Endothelial cell of umbilical vein (primary cell): Measurements from ENCODE around the gene CHD9NB. TPM values are rescaled to one million over a fixed set of nuclear protein-coding genes. Genes with fewer than 3 reads are reported as not detected.

ENCODE experiments used
- BruUV-seq: library from RNA; stranded (reverse); fragments of 400-500 nt; replicated peaks from 2 replicates; lab custom pipeline; 2021; lab: Mats Ljungman, UMichigan
- CTCF ChIA-PET: fragments of 300-600, 350-600 bp; sonication (Branson Sonifier 250); formaldehyde crosslinking; loops from one replicate; lab custom pipeline; 2021; ENCODE audit warnings: antibody characterized with exemption, inconsistent platforms; lab: Charles Lee
- POLR2A ChIA-PET: fragments of 300-600, 350-600 bp; sonication (Branson Sonifier 250); formaldehyde crosslinking; loops from one replicate; lab custom pipeline; 2021; ENCODE audit warnings: antibody characterized with exemption, inconsistent platforms; lab: Charles Lee
- DNase-seq: peaks from one replicate; pipeline ENCODE4 v3.0.0-alpha.2; 2011; ENCODE audit warnings: low read depth, low spot score
- FAIRE-seq: peaks from 2 replicates; lab custom pipeline; 2011; peaks lifted over from hg19 to GRCh38; lab: Jason Lieb, UNC
- H2AFZ ChIP-seq: 2 replicates; pipeline ENCODE4 v1.6.0; 2012; ENCODE audit warnings: low read depth, low read length, control low read depth, inconsistent platforms
- H3K27ac ChIP-seq: 2 replicates; pipeline ENCODE4 v1.5.1; 2011; ENCODE audit warnings: low read depth, mild to moderate bottlenecking, control low read depth, low read length, moderate library complexity; ENCODE audit not compliant: insufficient read depth
- H3K27me3 ChIP-seq, 2 experiments: 2 replicates each; pipeline versions ENCODE4 v1.6.0 to v1.6.1; 2011; ENCODE audit warnings: low read length in 2 of 2, mixed read lengths in 1 of 2; ENCODE audit not compliant: control insufficient read depth in 2 of 2, insufficient read depth in 2 of 2
- H3K36me3 ChIP-seq, 2 experiments: 2 replicates in 1 of 2; 3 replicates in 1 of 2; pipeline ENCODE4 v1.5.1; 2011; ENCODE audit warnings: low read length in 2 of 2, mild to moderate bottlenecking in 1 of 2, moderate library complexity in 1 of 2; ENCODE audit not compliant: control insufficient read depth in 2 of 2, insufficient read depth in 2 of 2; ENCODE audit errors: extremely low read depth in 1 of 2
- H3K4me1 ChIP-seq: 3 replicates; pipeline ENCODE4 v1.5.1; 2011; ENCODE audit warnings: mild to moderate bottlenecking, low read length; ENCODE audit not compliant: control insufficient read depth, insufficient read depth; ENCODE audit errors: extremely low read depth
- H3K4me2 ChIP-seq: 2 replicates; pipeline ENCODE4 v1.6.1; 2011; ENCODE audit warnings: low read length, control low read depth, mixed read lengths; ENCODE audit not compliant: insufficient read depth
- H3K4me3 ChIP-seq, 3 experiments: fragments of 200-600 bp in 1 of 3; sonication (generic), shearing (Covaris generic) in 1 of 3; replicated peaks in 1 of 3; 2 replicates each; pipeline ENCODE4 v1.5.1; 2011 to 2016; ENCODE audit warnings: control low read depth in 3 of 3, low read length in 3 of 3, mild to moderate bottlenecking in 2 of 3, inconsistent platforms in 1 of 3, low read depth in 1 of 3, moderate library complexity in 1 of 3; ENCODE audit not compliant: insufficient read depth in 1 of 3
- H3K79me2 ChIP-seq: 2 replicates; pipeline ENCODE4 v1.6.0; 2012; ENCODE audit warnings: low read length, inconsistent platforms; ENCODE audit not compliant: control insufficient read depth, insufficient read depth
- H3K9ac ChIP-seq: replicated peaks from 2 replicates; pipeline ENCODE3; 2011; ENCODE audit warnings: low read length, control low read depth; ENCODE audit not compliant: insufficient read depth; ENCODE audit errors: extremely low read depth
- H3K9me1 ChIP-seq: replicated peaks from 3 replicates; pipeline ENCODE4 v1.6.0; 2011; ENCODE audit warnings: mild to moderate bottlenecking, low read length; ENCODE audit not compliant: control insufficient read depth, insufficient read depth; ENCODE audit errors: extremely low read depth
- H3K9me3 ChIP-seq: replicated peaks from 2 replicates; pipeline ENCODE4 v1.5.1; 2012; ENCODE audit warnings: low read length, inconsistent platforms; ENCODE audit not compliant: control insufficient read depth, insufficient read depth
- H4K20me1 ChIP-seq: replicated peaks from 2 replicates; pipeline ENCODE3; 2011; ENCODE audit warnings: mild to moderate bottlenecking, low read length; ENCODE audit not compliant: control insufficient read depth, insufficient read depth; ENCODE audit errors: extremely low read depth
- CTCF ChIP-seq, 2 donors: IDR thresholded peaks; 1 replicate in 1 of 2; 2 replicates in 1 of 2; pipeline ENCODE4 v1.5.1; 2011; ENCODE audit warnings: low read length in 2 of 2, mild to moderate bottlenecking in 2 of 2, moderate library complexity in 2 of 2, control low read depth in 1 of 2, inconsistent platforms in 1 of 2, low read depth in 1 of 2; ENCODE audit not compliant: insufficient read depth in 1 of 2; ENCODE audit errors: extremely low read depth in 1 of 2
- EZH2 ChIP-seq: IDR thresholded peaks from 2 replicates; pipeline ENCODE4 v1.6.1; 2012; ENCODE audit warnings: borderline replicate concordance, low read depth, mild to moderate bottlenecking, moderate library complexity, low read length, inconsistent platforms; ENCODE audit not compliant: severe bottlenecking
- FOS ChIP-seq: IDR thresholded peaks from 2 replicates; pipeline ENCODE4 v1.6.1; 2011; ENCODE audit warnings: mild to moderate bottlenecking, low read length, moderate library complexity, borderline replicate concordance; ENCODE audit not compliant: insufficient read depth
- GATA2 ChIP-seq: IDR thresholded peaks from 2 replicates; pipeline ENCODE4 v1.7.0; 2011; ENCODE audit warnings: low read depth, mild to moderate bottlenecking, moderate library complexity, mixed read lengths, low read length; ENCODE audit not compliant: insufficient read length, insufficient read depth
- JUN ChIP-seq: IDR thresholded peaks from 2 replicates; pipeline ENCODE4 v1.6.1; 2011; ENCODE audit warnings: borderline replicate concordance, low read depth; ENCODE audit not compliant: insufficient read length, insufficient read depth
- MAX ChIP-seq: IDR thresholded peaks from 2 replicates; pipeline ENCODE4 v1.6.1; 2011; ENCODE audit not compliant: insufficient read depth, insufficient read length
- MYC ChIP-seq: IDR thresholded peaks from one replicate; pipeline ENCODE4 v1.6.1; 2011; ENCODE audit warnings: mild to moderate bottlenecking, low read depth, low read length
- POLR2A ChIP-seq: IDR thresholded peaks from 2 replicates; pipeline ENCODE4 v1.6.1; 2012; ENCODE audit warnings: low read depth, mild to moderate bottlenecking, control low read depth, low read length
- POLR2AphosphoS5 ChIP-seq: IDR thresholded peaks from 2 replicates; pipeline ENCODE4 v1.6.1; 2012; ENCODE audit warnings: low read depth, mild to moderate bottlenecking, control low read depth, low read length, moderate library complexity; ENCODE audit not compliant: insufficient read depth
- dilution Hi-C: fragments of 300-500 bp; cut with MboI; formaldehyde crosslinking; loops from one replicate; pipeline ENCODE4 v1.15.0; 2019; ENCODE audit warnings: low sequenced_read_pairs; ENCODE audit not compliant: extremely low pct_ligation_motif_present
- intact Hi-C: fragments of 100-400 bp; cut with micrococcal nuclease; formaldehyde crosslinking; loops from one replicate; pipeline ENCODE4 v1.10.0; 2022
- polyA plus RNA-seq, 4 experiments: library from polyadenylated mRNA; depleted of rRNA in 3 of 4; stranded (reverse) in 3 of 4; unstranded in 1 of 4; fragments of >200 nt; gene quantifications; 2 replicates each; pipeline versions ENCODE4 v1.2.1 to v1.2.3, GENCODE V29; 2011 to 2012; ENCODE audit warnings: missing spikeins in 1 of 4
- total RNA-seq: library from RNA; stranded (reverse); gene quantifications from 2 replicates; pipeline ENCODE4 v1.2.3, GENCODE V29; 2021

The CHD9NB gene
- total and polyA plus RNA-seq, 2 donors (not counting 3 experiments of a cell fraction or from before 2014, with no cell fraction given), result 0.44 to 0.66 TPM

GRCh38 chr16:53007095-53007494 is 45.6 kb downstream of the CHD9NB start:
- intact Hi-C loops, result no loop called here

More at GRCh38 chr16:53007095-53007494, 45.6 kb downstream of the CHD9NB start:
- no peak for FAIRE-seq
- Histone ChIP-seq H3K27ac (no peak overlapping the region), H3K4me1 (no peaks in the 10 kb centered on the region), H3K9ac (no peak overlapping the region), H3K4me3 (no peak overlapping the region), H3K36me3 (no peaks in the 10 kb centered on the region), H3K9me3 (no peaks in the 10 kb centered on the region), H4K20me1 (no peaks in the 10 kb centered on the region), H3K27me3 (no peaks in the 10 kb centered on the region), H2AFZ (no peak overlapping the region), H3K9me1 (no peaks in the 10 kb centered on the region), H3K4me2 (no peak overlapping the region), H3K79me2 (no peaks in the 10 kb centered on the region)
- dilution Hi-C loops, result no loop called here
- POLR2A ChIA-PET, result no interaction called here
- no TSS peak for BruUV-seq
- CTCF ChIA-PET, result no interaction called here
- no peak for TF ChIP-seq FOS
- TF ChIP-seq POLR2AphosphoS5, result no peak
- no peak for TF ChIP-seq CTCF (IDR thresholded peaks at IDR 0.05; ENCODE audit: extremely low read depth in 1 of 2, insufficient read depth in 1 of 2, low read depth in 1 of 2, low read length in 2 of 2)
- TF ChIP-seq JUN, result no peak
- no peak for TF ChIP-seq EZH2
- no peak for TF ChIP-seq POLR2A
- no peak for TF ChIP-seq GATA2
- TF ChIP-seq MAX, result no peak
- TF ChIP-seq MYC, result no peak
- DNase-seq, result no peak
